Right kidney (tissue), 9 donors: ENCODE results near the gene STIM2.
"Not testable (repeated sequence)": the region's sequence is repeated elsewhere in the genome, so short reads cannot be mapped to it uniquely, and the experiment has no call there.

Experiments used
- DNase-seq: peaks from one replicate; pipeline ENCODE4 v3.0.0-alpha.2; 2016
- long read RNA-seq, 8 donors: transcript quantifications; one replicate each; lab custom pipeline, GENCODE V29; 2026

STIM2 gene
- long read RNA-seq, donor 1, full-length matches to known transcripts, result 3 of 9 reads
- long read RNA-seq, donor 1, partial matches to known transcripts, result 6 of 9 reads
- long read RNA-seq, donor 1, other reads (novel, unspliced or antisense), result 0 of 9 reads
- long read RNA-seq, donor 2, full-length matches to known transcripts, result 3 of 3 reads
- long read RNA-seq, donor 2, partial matches to known transcripts, result 0 of 3 reads
- long read RNA-seq, donor 2, other reads (novel, unspliced or antisense), result 0 of 3 reads
- long read RNA-seq, donor 3, partial matches to known transcripts, result 0 of 1 reads
- long read RNA-seq, donor 3, other reads (novel, unspliced or antisense), result 0 of 1 reads
- long read RNA-seq, donor 4, partial matches to known transcripts, result 8 of 16 reads
- long read RNA-seq, donor 4, other reads (novel, unspliced or antisense), result 7 of 16 reads
- long read RNA-seq, donor 5, full-length matches to known transcripts, result 4 of 4 reads
- long read RNA-seq, donor 5, partial matches to known transcripts, result 0 of 4 reads
- long read RNA-seq, donor 5, other reads (novel, unspliced or antisense), result 0 of 4 reads
- long read RNA-seq, donor 6, full-length matches to known transcripts, result 3 of 3 reads
- long read RNA-seq, donor 6, partial matches to known transcripts, result 0 of 3 reads
- long read RNA-seq, donor 6, other reads (novel, unspliced or antisense), result 0 of 3 reads
- long read RNA-seq, donor 7, partial matches to known transcripts, result 11 of 13 reads
- long read RNA-seq, donor 7, other reads (novel, unspliced or antisense), result 0 of 13 reads
- long read RNA-seq, donor 8, partial matches to known transcripts, result 13 of 14 reads
- long read RNA-seq, donor 8, other reads (novel, unspliced or antisense), result 0 of 14 reads

DNA sequence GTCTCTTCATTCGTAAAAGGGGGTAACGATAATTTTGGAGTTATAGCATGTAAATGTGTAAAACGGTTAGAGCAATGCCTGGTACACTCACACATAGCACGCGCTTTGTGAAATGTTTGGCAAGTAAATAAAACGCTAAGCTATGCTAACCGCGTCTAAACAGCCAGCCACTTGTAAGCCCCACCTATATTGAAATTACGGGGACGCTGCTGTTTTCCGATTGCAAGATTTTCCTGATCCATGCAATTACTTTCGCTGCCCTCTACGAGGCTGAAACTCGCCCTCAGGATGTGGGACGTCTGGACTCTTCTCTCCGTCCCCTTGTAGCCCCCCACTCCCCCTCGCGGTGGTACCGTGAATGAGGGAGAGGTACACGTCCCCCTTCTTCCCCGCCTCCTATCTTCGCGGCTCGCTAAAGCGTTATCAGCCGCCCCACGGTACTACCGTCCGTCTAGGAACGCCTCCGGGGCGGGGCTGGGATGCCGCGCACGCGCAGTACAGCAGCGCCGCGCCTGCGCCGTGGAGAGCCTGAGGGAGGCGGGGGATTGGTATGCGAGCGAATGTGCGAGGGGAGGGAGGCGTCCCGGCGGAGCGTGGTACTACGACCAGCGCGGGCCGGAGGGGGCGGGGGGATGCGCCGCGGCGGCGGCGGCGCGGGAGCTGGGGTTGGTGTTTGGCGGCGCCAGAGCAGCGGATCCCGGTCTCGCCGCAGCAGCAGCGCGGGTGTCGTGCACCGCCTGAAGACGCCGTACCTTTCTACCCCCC lies at the start of gene STIM2:
STIM2 (plus strand) TSS at position 685 of the 765 bp plus-strand sequence.
- peak; percentile 94 for DNase-seq

DNA sequence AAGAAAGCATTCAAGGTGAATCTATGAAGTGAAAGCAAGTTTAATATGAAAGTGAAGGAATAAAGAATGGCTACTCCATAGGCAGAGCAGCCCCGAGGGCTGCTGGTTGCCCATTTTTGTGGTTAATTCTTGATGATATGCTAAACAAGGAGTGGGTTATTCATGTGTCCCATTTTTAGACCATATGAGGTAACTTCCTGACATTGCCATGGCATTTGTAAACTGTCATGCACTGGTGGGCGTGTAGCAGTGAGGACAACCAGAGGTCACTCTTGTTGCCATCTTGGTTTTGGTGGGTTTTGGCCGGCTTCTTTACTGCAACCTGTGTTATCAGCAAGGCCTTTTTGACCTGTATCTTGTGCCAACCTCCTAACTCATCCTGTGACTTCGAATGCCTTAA lies 49.1 kb upstream of the STIM2 start:
- not testable (repeated sequence) for DNase-seq

DNA sequence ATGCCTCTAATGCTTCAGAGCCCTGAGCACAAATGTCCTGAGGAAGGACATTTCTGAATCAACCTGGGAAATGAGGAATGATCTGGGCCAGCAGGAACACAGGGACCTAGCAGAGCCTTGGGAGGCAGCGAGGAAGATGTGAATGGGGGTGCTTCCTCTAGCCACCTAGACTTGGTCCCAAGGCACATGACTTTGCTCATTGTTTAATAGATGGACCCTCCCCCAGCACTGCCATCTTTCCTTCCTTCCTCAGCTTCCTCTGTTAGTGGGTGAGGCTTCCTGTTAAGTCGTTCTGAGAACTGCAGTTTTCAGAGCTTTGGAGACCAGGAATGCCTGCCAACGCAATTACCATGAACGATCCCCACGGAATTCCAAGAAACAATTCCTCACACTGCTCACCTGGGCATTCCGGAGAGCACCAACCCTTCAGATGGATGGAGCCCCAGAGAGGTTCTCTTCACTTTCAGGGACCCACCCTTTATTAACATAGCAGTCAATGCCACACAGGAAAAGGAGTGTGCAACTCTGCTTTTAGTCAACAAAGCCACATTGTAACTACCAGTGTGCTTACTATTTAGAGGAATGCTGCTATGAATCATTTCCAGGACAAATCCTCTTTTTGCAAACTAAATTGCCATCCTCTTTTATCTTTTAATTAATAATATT lies 48.5 kb upstream of the STIM2 start:
- no peak for DNase-seq

DNA sequence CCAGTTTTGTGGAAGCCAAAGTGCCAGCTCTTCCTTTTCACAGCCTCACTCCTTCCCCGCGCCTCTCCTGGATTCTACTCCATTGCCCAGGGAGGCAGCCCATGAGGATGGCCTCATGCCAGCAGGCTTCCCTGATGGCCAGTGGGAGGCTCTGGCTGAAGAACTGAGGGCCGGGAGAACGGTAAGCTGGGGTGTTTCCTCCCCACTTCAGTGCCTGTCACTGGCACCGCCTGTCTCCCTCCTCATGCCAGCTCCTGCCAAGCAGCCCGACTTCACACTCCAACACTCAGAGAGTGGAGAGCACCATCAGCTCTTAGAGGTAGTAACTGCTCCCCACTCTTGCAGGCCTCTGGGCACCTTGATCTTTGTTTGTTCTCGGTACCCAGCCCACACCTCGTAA lies 46.9 kb upstream of the STIM2 start:
- DNase-seq, result no peak

DNA sequence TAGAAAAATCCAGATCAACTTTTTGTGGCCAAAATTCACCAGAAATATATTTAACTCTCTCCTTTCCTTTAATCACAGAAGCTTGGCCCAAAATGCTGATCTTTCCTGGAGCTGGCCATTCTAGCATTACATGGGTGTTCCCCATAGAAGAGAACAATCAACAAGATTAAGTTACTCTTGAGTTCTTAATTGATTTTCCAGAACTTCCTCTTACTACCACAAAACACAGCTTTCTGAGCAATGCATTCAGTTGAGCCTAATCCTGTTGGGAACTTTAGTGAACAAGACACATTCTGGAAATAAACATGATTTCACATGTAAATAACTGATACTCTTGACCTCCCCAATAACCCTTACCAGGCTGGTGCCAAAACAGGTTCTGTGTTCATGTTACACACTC lies 45.4 kb upstream of the STIM2 start:
- DNase-seq, result no peak

DNA sequence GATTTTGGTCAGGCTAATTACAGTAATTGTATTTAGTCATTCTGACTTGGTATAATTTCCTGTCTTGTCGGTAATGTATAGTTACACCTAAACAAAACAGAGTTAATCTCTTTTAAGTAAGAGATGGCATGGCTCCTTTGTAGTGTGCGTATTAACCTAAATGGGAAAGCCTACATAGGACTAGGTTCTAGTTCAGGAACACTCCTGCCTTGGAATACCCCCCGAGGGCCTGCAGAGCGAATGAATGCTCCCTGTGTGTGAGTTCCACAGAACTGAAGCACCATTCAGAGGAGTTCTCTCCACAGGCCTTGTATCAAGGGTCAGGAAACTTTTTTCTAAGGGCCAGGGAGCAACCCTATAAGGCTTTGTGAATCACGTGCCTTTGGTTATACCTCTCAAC lies 44.9 kb upstream of the STIM2 start:
- no peak for DNase-seq

DNA sequence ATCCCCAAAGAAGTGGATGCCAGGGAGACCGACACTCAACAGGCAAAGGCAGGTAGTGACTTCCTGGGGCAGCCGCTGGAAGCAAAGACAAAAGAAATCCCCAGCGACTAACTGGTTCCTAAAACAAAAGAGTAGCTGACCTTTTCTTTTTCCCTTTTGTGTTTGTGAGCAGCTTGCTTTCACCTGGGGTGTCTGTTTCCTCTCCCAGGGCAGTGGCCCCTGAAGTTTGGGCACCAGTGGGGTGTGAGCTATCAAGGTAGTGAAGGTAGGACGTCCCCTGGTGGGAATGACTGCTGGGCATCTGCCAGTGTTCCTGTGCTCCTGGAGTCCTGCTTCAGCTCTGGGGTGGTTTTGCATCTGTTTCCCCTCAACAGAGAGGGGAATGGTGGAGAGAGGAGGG lies 41.6 kb upstream of the STIM2 start:
- no peak for DNase-seq

DNA sequence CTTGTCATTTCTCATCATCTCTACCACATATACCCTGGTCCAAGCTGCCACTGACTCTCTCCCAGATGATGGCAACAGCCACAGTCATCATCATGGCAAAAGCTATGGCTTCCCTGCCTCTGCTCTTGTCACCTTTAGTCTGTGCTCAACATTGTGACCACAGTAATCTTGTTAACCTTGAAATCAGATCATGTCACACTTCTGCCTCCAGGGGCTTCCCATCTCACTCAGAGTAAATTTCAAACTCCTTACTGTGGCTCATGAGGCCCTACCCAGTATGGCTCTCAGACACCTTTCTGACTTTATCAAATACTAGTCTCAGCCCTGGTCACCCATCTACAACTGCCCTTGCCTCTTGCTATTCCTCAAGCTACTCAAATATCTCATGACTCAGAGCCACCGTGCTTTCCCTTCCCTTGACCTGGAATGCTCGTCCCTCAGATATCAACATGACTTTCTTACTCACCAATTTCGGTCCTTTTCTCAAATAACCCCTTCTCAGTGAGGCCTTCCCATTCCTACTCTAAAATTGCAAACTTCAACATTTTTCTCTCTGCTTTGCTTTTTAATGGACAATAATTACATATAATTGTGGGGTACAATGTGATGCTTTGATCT lies 41.1 kb upstream of the STIM2 start:
- no peak for DNase-seq

DNA sequence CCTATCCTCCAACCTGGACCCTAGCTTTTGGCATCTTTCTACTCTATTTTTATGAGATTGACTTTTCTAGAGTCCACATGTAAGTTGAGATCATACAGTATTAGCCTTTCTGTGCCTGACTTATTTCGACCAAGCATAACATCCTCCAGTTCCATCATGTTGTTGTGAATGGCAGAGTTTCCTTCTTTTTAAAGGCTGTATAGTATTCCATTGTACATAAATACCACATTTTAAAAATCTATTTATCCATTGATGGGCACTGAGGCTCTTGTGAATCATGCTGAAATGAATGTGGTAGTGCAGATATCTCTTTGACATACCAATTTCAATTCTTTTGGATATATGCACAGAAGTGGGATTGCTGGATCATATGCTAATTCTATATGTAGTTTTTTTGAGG lies 40.3 kb upstream of the STIM2 start:
- no peak for DNase-seq

DNA sequence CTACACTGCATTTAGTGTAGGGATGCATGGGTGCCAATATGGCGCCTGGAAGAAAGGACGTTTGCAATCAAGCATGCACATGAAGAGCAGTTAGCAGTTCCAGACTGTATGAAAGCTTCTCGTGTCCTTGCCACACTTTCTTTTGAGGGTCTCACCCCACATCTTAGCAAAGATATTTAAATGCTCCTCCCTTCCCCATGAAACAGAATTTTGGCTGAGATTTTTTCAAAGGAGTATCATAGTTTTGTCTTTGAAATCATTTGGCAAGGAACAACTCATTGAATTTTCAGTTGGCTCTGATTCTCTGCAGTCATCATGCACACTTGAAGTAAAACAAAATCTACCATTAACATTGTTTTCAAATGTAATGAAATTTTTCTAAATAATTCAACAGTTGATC lies 39.6 kb upstream of the STIM2 start:
- no peak for DNase-seq

DNA sequence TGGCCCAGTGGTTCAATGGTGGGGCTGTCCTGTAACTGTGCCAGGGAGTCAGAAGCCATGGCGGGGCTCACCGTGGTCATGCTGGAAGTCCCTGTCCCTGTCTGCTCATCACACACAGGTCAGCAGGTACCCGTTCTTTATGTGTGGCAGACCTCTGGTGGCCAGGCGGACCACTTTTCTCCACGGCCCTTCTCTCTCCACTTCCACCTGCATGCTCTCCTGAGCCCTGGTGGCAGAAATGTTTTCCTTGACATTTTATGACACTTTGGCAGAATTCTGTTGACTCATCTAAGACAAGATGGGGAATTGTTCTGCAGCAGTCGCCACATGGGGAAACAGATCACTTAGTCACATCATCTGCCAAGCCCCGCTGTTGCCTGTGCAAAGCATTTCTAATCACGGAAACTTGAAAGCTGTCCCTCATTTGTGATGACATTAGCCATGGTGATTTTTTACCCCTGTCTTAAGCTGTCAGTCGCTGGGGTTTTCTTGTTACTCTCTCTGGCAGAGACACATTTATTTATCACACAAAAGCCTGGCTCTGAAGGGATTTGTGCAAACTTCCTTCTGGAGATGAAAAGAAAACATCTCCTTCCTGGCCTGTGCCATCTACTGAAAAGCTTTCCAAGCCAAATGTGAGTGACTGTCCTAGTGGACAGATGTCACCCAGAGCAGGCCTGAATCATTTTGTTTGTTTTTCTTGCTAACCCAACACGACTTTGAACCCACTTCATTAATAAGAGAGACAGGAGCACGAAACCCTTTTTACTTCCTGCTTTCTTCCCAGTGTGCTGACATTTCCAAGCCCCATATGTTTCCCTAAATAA lies 38.8 kb upstream of the STIM2 start:
- no peak for DNase-seq

DNA sequence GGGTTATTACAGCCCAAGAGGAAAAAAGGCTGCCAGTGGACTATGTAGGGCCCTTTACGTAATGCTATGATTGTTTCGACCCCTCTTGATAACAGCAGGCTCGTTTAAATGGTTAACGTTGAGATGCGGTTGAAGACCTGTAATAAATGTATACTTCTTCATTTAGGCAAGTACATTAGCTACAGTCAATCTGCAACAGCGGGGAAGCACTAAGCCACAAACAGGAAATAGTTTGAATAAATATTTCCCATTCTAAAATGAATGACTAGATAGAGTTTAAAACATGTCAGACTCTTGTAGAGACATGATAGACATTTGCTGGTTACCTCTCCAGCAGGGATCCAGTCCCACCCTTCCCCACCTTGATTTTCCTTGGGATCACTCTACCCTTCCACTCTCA lies 38.1 kb upstream of the STIM2 start:
- DNase-seq, result no peak

DNA sequence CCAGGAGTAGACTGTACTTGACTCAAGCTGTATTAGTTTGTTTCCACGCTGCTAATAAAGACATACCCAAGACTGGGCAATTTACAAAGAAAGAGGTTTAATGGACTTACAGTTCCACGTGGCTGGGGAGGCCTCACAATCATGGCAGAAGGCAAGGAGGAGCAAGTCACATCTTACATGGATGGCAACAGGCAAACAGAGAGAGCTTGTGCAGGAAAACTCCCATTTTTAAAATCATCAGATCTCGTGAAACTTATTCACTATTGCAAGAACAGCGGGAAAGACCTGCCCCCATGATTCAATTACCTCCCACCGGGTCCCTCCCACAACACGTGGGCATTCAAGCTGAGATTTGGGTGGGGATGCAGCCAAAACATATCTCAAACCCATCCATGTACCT lies 37.7 kb upstream of the STIM2 start:
- not testable (repeated sequence) for DNase-seq

DNA sequence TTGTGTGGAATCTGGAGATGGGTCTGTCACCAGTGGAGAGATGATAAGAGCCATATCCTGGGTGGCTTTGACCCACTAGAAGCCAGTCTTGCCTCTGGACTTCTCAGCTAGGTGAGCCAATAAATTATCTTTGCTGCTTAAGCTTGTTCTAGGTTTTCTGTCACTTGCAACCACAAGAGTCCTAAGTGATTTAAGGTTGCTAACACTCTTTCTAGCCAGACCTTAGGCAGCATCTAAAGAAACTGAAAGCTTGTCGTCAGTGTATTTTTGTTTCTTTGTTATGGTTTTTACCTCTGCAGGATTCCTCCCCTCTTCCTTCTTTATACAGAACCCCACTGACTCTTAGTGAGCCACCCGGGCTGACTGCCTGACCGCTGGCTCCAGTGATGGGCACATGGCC lies 37.1 kb upstream of the STIM2 start:
- DNase-seq, result no peak

DNA sequence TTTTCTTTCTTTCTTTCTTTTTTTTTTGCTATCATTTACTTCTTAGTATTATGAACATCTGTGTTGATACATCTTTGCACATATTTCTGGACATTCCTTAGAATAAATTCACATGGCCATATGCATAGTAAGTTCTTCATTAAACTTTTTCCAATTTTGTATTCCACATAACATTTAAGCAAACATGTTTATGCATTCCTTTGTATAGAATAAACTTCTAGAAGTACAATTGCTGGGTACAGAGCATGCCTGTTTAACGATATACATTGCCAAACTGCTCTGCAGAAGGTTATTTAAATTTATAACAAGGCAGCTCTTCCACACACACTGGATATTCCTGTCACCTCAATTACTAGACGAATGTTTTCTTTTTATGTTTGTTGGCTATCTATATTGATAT lies 36.0 kb upstream of the STIM2 start:
- DNase-seq, result no peak

DNA sequence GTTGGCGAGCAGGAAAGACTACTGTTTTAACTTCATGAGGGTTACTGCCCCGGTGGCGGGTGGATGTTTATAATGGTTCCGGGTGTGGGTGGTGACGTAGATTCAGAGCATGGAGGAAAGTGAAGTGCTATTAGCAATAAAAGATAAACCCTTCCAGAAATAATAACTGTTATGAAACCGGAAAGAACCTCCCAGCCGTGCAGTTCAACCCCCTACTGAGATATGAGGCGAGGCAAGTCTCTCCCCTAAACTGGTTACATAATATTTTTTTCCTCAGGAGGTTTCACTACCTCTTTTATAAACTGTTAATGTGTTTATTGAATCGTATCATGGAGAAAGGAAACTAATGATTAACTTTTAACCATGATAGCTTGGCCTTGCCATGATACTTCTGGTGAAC lies 33.9 kb upstream of the STIM2 start:
- DNase-seq, result no peak

DNA sequence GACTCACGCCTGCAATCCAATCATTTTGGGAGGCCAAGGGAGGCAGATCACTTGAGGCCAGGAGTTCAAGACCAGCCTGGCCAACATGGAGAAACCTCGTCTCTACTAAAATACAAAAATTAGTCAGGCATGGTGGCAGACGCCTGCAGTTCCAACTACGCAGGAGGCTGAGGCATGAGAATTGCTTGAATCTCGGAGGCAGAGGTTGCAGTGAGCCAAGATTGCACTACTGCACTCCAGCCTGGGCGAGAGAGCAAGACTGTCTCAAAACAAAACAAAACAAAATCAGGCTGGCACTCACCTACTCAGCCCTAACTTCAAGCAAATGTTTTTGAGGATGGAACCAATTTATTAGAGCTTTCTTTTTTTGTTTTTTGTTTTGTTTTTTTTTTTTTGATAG lies 33.3 kb upstream of the STIM2 start:
- DNase-seq, result not testable (repeated sequence)

DNA sequence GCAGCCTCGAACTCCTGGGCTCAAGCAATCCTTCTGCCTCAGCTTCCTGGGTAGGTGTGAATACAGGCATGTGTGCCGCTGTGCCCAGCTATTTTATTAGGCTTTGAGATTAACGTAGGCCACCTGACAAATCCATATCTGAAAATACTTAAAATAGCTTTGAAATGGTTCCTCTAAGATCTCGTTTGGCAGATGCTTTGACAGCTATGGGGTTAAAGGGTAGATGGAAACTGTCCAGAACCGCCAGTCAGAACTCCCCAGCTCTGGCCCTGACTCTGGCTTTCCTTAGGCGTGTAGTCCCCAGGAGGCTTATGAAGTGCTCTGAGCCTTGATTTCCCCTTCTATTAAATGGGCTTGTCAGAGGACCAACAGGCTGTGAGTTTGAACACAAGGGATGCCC lies 32.8 kb upstream of the STIM2 start:
- DNase-seq, result no peak

DNA sequence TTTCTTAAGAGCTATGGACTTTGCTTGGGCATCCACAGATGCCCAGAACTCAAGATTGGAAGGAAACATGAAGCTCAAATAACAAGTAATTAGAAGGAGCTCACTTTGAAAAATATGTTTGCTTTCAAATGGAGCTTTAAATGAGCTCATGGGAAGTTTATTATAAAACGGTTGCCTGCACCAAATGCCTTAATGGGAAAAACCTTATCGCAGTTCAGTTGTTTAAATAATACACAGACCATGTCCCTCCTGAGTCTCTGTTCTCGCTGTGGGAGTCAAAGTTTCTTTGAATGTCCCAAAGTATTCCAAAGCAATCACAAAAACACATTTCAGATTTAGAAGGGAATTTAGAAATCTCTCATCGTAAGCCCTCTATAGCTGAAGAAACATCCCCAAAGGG lies 31.6 kb upstream of the STIM2 start:
- DNase-seq, result no peak

DNA sequence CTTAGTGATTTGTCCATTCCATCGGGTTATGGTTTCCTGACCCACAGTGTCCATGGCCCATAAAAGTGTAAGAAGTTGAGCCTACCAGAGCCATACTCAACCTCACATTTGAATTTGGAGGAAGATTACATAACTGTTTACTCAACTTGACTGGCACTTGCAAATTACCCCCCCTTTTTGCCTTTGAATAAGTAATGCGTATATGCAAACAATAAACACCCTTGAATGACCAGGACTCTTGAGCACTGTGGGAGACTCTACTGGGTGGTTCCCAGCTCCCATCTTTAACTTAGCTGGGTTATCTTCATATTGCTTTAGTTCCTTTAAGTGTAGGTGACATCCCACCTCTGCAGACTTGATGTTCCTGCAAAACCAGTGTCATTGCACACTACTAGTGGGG lies 30.6 kb upstream of the STIM2 start:
- DNase-seq, result no peak

DNA sequence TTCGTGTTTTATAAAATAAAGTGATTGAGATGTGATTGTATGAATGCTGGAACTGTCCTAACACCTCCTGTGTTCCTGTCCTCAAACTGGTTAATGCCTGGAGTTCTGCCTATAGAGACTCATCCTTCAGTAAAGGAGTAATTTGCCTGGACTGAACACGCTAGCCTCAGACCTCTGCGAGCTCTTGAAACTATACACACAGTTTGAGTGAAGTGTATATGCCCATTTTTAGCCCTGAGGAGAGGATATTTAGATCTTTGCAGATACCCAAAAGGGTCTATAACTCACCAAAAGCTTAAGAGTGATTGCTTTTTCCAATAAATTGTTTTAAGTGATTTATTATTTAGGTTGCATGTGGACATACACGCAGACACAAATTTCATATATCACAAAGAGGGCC lies 29.9 kb upstream of the STIM2 start:
- DNase-seq, result no peak
